NT2/D1 (cell line): ENCODE measurements around the gene CAPN13.

Source experiments
- SUZ12 ChIP-seq: IDR thresholded peaks from 2 replicates; pipeline ENCODE4 v1.6.1; 2011; ENCODE audit not compliant: insufficient read length, insufficient read depth; ENCODE audit errors: extremely low read depth
- YY1 ChIP-seq: IDR thresholded peaks from 2 replicates; pipeline ENCODE4 v1.6.1; 2011; ENCODE audit not compliant: insufficient read length, insufficient read depth
- ZNF274 ChIP-seq: IDR thresholded peaks from 2 replicates; pipeline ENCODE4 v1.6.1; 2011; ENCODE audit warnings: mild to moderate bottlenecking, low read depth, low read length

GRCh38 chr2:30797381-30798015 lies 9.7 kb downstream of the CAPN13 start:
- TF ChIP-seq ZNF274 (no peak), YY1 (no peak), SUZ12 (no peak)
